ENCODE data around the gene EFCAB14. TPM values are rescaled to one million over a fixed set of nuclear protein-coding genes. Genes with fewer than 3 reads are reported as not detected.
A peak's percentile ranks its signal among the peaks of the same experiment; 100 is the strongest.

Gene EFCAB14
- total and polyA plus RNA-seq, 10 donors: 15.1 to 126 (median 92.3) TPM

GRCh38 chr1:46687093-46687659, 31.7 kb downstream of the EFCAB14 start:
- H3K4me1 ChIP-seq: peaks cover 0 to 32% (median 14%) of the 10 kb centered on the region in 6 donors
- no peak for TF ChIP-seq POLR2AphosphoS5 (IDR thresholded peaks at IDR 0.05)
- TF ChIP-seq POLR2A (IDR thresholded peaks at IDR 0.05): no peak
- no peak for TF ChIP-seq CTCF (IDR thresholded peaks at IDR 0.05 in 8 of 11, conservative IDR thresholded peaks at IDR 0.05 in 3 of 11)
- intact Hi-C loops (cut with DNase I; ENCODE audit: low total_unique reads): no loop called here
- H3K9me3 ChIP-seq: no peaks in the 10 kb centered on the region
- DNase-seq: no peak
- H3K4me3 ChIP-seq: no peak overlapping the region
- 60 to 67% (median 66%) methylated on average over 2 of the region's 2 CpGs for WGBS, 5 donors
- H3K27me3 ChIP-seq (replicated peaks in 1 of 7): no peaks in the 10 kb centered on the region
- H3K36me3 ChIP-seq: peaks cover 9 to 100% (median 92%) of the 10 kb centered on the region in 6 donors
- peak overlapping the region in 1 of 8 donors; percentile 21 for H3K27ac ChIP-seq

GRCh38 chr1:46686255-46686654, 32.7 kb downstream of the EFCAB14 start:
- H3K27me3 ChIP-seq (replicated peaks in 1 of 7): no peaks in the 10 kb centered on the region
- WGBS, 5 donors: 15 to 37% (median 20%) methylated on average over 1 of the region's 1 CpG
- H3K4me1 ChIP-seq: peaks cover 0 to 27% (median 14%) of the 10 kb centered on the region in 6 donors
- no peaks in the 10 kb centered on the region for H3K9me3 ChIP-seq
- H3K27ac ChIP-seq: peak overlapping the region in 2 of 8 donors; percentile 6 to 21
- intact Hi-C loops (cut with DNase I; ENCODE audit: low total_unique reads): no loop called here
- peaks cover 9 to 100% (median 92%) of the 10 kb centered on the region in 6 donors for H3K36me3 ChIP-seq
- TF ChIP-seq POLR2AphosphoS5 (IDR thresholded peaks at IDR 0.05) (no peak), POLR2A (IDR thresholded peaks at IDR 0.05) (no peak), CTCF (IDR thresholded peaks at IDR 0.05 in 8 of 11, conservative IDR thresholded peaks at IDR 0.05 in 3 of 11) (no peak)
- no peak for DNase-seq
- H3K4me3 ChIP-seq: no peak overlapping the region

- H3K4me3 ChIP-seq: no peak overlapping the region
- peaks cover 0 to 27% (median 14%) of the 10 kb centered on the region in 6 donors for H3K4me1 ChIP-seq
- no peak for TF ChIP-seq POLR2A (IDR thresholded peaks at IDR 0.05)
- TF ChIP-seq CTCF (IDR thresholded peaks at IDR 0.05 in 8 of 11, conservative IDR thresholded peaks at IDR 0.05 in 3 of 11): no peak
- no peak for TF ChIP-seq POLR2AphosphoS5 (IDR thresholded peaks at IDR 0.05)
- H3K9me3 ChIP-seq: no peaks in the 10 kb centered on the region
- peaks cover 9 to 100% (median 92%) of the 10 kb centered on the region in 6 donors for H3K36me3 ChIP-seq
- H3K27ac ChIP-seq: no peak overlapping the region
- no peaks in the 10 kb centered on the region for H3K27me3 ChIP-seq (replicated peaks in 1 of 7)
- DNase-seq: no peak
- intact Hi-C loops (cut with DNase I; ENCODE audit: low total_unique reads): no loop called here
- WGBS, 5 donors: 86 to 96% (median 93%) methylated on average over 2 of the region's 2 CpGs
Observed at GRCh38 chr1:46684670-46685069, 34.2 kb downstream of the EFCAB14 start.

- WGBS, 5 donors: 70 to 91% (median 83%) methylated on average over 1 of the region's 1 CpG
- Histone ChIP-seq H3K27ac (no peak overlapping the region), H3K4me1 (peaks cover 0 to 17% (median 4%) of the 10 kb centered on the region in 6 donors), H3K27me3 (replicated peaks in 1 of 7) (no peaks in the 10 kb centered on the region), H3K4me3 (no peak overlapping the region), H3K36me3 (peaks cover 6 to 100% (median 93%) of the 10 kb centered on the region in 6 donors), H3K9me3 (no peaks in the 10 kb centered on the region)
- no peak for TF ChIP-seq POLR2A (IDR thresholded peaks at IDR 0.05)
- no peak for TF ChIP-seq POLR2AphosphoS5 (IDR thresholded peaks at IDR 0.05)
- TF ChIP-seq CTCF (IDR thresholded peaks at IDR 0.05 in 8 of 11, conservative IDR thresholded peaks at IDR 0.05 in 3 of 11): no peak
- intact Hi-C loops (cut with DNase I; ENCODE audit: low total_unique reads): no loop called here
- DNase-seq: no peak
Observed at GRCh38 chr1:46682064-46682463, 36.9 kb downstream of the EFCAB14 start.
